ENCODE results near the gene TASP1. TPM values are rescaled to one million over a fixed set of nuclear protein-coding genes. Genes with fewer than 3 reads are reported as not detected.

TASP1 gene
- polyA plus RNA-seq, 3 donors, result 2.3 to 3.3 (median 2.6) TPM

DNA sequence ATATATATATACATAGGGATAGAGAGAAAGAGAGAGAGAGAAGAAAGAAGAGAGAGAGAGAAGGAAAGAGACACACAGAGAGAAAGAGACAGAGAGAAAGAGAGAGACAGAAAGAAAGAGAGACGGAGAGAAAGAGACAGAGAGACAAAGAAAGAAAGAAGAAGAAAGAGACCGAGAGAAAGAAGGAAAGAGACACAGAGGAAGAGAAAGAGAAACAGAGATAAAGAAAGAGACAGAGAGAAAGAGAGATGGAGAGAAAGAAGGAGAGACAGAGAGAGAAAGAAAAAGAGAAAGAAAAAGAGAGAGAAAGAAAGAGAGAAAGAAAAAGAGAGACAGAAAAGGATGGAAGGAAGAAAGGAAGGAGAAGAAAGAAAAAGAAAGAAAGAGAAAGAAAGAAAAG, 46.9 kb upstream of the TASP1 start:
- Histone ChIP-seq H3K4me3 (replicated peaks in 1 of 3; ENCODE audit: low read depth in 2 of 3, low read length in 3 of 3) (no peak overlapping the region), H3K79me2 (ENCODE audit: insufficient read depth, low read length) (no peaks in the 10 kb centered on the region), H3K36me3 (replicated peaks in 1 of 2; ENCODE audit: control insufficient read depth in 1 of 2, insufficient read depth in 2 of 2, low read length in 2 of 2) (no peaks in the 10 kb centered on the region), H3K9me3 (replicated peaks in 1 of 2; ENCODE audit: control insufficient read depth in 1 of 2, insufficient read depth in 1 of 2, low read length in 2 of 2) (no peaks in the 10 kb centered on the region), H3K9ac (ENCODE audit: insufficient read depth, low read length, poor library complexity, severe bottlenecking) (no peak overlapping the region), H3K4me2 (replicated peaks; ENCODE audit: extremely low read depth, low read length, poor library complexity, severe bottlenecking) (no peak overlapping the region), H3K27ac (ENCODE audit: low read depth in 1 of 2, low read length in 2 of 2) (no peak overlapping the region), H2AFZ (ENCODE audit: insufficient read depth, low read depth, low read length, poor library complexity, severe bottlenecking) (no peak overlapping the region), H3K4me1 (ENCODE audit: control insufficient read depth in 1 of 2, insufficient read depth in 2 of 2, low read length in 2 of 2) (no peaks in the 10 kb centered on the region), H3K27me3 (ENCODE audit: control insufficient read depth in 2 of 2, insufficient read depth in 2 of 2, low read length in 2 of 2) (no peaks in the 10 kb centered on the region), H4K20me1 (ENCODE audit: insufficient read depth, low read length) (no peaks in the 10 kb centered on the region)
- H3K4me3 Mint-ChIP-seq, result no peak overlapping the region
- H3K4me1 Mint-ChIP-seq, result no peaks in the 10 kb centered on the region
- H3K27me3 Mint-ChIP-seq (ENCODE audit: low read depth in 3 of 3), result peaks cover 0 to 2% (median 1%) of the 10 kb centered on the region in 3 donors
- H3K9me3 Mint-ChIP-seq, result peaks cover 0 to 8% (median 0%) of the 10 kb centered on the region in 7 donors
- DNase-seq, result no peak
- intact Hi-C loops (cut with micrococcal nuclease), result no loop called here
- 88% methylated on average over 2 of the region's 2 CpGs for WGBS (ENCODE audit: insufficient coverage)
- TF ChIP-seq, protein P1, sequence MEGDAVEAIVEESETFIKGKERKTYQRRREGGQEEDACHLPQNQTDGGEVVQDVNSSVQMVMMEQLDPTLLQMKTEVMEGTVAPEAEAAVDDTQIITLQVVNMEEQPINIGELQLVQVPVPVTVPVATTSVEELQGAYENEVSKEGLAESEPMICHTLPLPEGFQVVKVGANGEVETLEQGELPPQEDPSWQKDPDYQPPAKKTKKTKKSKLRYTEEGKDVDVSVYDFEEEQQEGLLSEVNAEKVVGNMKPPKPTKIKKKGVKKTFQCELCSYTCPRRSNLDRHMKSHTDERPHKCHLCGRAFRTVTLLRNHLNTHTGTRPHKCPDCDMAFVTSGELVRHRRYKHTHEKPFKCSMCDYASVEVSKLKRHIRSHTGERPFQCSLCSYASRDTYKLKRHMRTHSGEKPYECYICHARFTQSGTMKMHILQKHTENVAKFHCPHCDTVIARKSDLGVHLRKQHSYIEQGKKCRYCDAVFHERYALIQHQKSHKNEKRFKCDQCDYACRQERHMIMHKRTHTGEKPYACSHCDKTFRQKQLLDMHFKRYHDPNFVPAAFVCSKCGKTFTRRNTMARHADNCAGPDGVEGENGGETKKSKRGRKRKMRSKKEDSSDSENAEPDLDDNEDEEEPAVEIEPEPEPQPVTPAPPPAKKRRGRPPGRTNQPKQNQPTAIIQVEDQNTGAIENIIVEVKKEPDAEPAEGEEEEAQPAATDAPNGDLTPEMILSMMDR (IDR thresholded peaks at IDR 0.05), result no peak
- H3K36me3 Mint-ChIP-seq, result no peaks in the 10 kb centered on the region
- H3K27ac Mint-ChIP-seq, result no peak overlapping the region

DNA sequence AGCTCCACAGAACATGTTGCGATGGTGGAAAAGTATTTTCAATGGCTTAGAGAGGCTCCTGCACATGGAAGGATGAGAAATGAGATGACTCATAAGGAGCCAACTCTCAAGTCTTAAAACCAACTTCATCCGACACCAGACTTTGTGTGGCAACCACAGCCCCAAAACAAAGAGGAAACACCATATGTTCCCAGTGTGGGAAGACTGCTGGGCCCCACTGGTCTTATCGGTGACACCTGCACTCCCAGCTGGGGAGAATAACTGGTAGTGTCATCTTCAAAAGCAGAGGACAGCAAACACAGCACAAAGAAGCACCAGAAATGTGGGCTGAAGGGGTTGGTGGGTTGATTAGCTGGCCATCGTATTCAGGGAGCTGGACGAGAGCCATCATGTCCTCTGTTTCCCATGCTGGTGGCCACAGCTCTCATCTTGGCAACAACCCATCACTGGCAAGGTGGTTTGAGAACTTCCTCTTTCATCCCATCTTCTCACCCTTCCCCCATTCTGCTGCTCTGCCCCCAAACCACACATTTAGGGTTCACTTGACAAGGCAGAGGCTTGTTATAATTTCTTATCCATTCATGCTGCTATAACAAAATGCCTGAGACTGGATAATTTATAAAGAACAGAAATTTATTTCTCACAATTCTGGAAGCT, 46.0 kb upstream of the TASP1 start:
- no peak for DNase-seq
- no peak overlapping the region for H3K27ac Mint-ChIP-seq
- TF ChIP-seq, protein P1 (IDR thresholded peaks at IDR 0.05), result no peak
- intact Hi-C loops (cut with micrococcal nuclease), result no loop called here
- peaks cover 0 to 8% (median 0%) of the 10 kb centered on the region in 7 donors for H3K9me3 Mint-ChIP-seq
- H4K20me1 ChIP-seq (ENCODE audit: insufficient read depth, low read length), result no peaks in the 10 kb centered on the region
- H3K9ac ChIP-seq (ENCODE audit: insufficient read depth, low read length, poor library complexity, severe bottlenecking), result no peak overlapping the region
- H3K4me3 ChIP-seq (replicated peaks in 1 of 3; ENCODE audit: low read depth in 2 of 3, low read length in 3 of 3), result no peak overlapping the region
- H3K27ac ChIP-seq (ENCODE audit: low read depth in 1 of 2, low read length in 2 of 2), result no peak overlapping the region
- no peak overlapping the region for H2AFZ ChIP-seq (ENCODE audit: insufficient read depth, low read depth, low read length, poor library complexity, severe bottlenecking)
- H3K27me3 Mint-ChIP-seq (ENCODE audit: low read depth in 3 of 3), result peaks cover 0 to 2% (median 1%) of the 10 kb centered on the region in 3 donors
- H3K4me3 Mint-ChIP-seq, result no peak overlapping the region
- H3K27me3 ChIP-seq (ENCODE audit: control insufficient read depth in 2 of 2, insufficient read depth in 2 of 2, low read length in 2 of 2), result no peaks in the 10 kb centered on the region
- H3K4me2 ChIP-seq (replicated peaks; ENCODE audit: extremely low read depth, low read length, poor library complexity, severe bottlenecking), result no peak overlapping the region
- 0% methylated on average over 1 of the region's 5 CpGs for WGBS (ENCODE audit: insufficient coverage)
- no peaks in the 10 kb centered on the region for H3K4me1 ChIP-seq (ENCODE audit: control insufficient read depth in 1 of 2, insufficient read depth in 2 of 2, low read length in 2 of 2)
- H3K4me1 Mint-ChIP-seq, result no peaks in the 10 kb centered on the region
- H3K79me2 ChIP-seq (ENCODE audit: insufficient read depth, low read length), result no peaks in the 10 kb centered on the region
- H3K36me3 ChIP-seq (replicated peaks in 1 of 2; ENCODE audit: control insufficient read depth in 1 of 2, insufficient read depth in 2 of 2, low read length in 2 of 2), result no peaks in the 10 kb centered on the region
- H3K9me3 ChIP-seq (replicated peaks in 1 of 2; ENCODE audit: control insufficient read depth in 1 of 2, insufficient read depth in 1 of 2, low read length in 2 of 2), result no peaks in the 10 kb centered on the region
- no peaks in the 10 kb centered on the region for H3K36me3 Mint-ChIP-seq
